COLO829 (cell line): ENCODE measurements around the gene THBD.
"Not testable (repeated sequence)": the region's sequence is repeated elsewhere in the genome, so short reads cannot be mapped to it uniquely, and the experiment has no call there.

Source experiments
- DNase-seq: peaks from one replicate; pipeline ENCODE4 v3.0.0; 2012; ENCODE audit warnings: low spot score

Gene THBD

GRCh38 chr20:23034721-23035671 lies 14.5 kb downstream of the THBD start, which contains the start of gene SSTR4:
SSTR4 (plus strand) TSS chr20:23035312; CDS start chr20:23035484, 172 bp downstream.
- no peak for DNase-seq

GRCh38 chr20:23033918-23034317 lies 15.6 kb downstream of the THBD start:
- DNase-seq = no peak

- no peak for DNase-seq
Measured at GRCh38 chr20:23032750-23033078, 16.8 kb downstream of the THBD start.

GRCh38 chr20:23032056-23032749 lies 17.3 kb downstream of the THBD start:
- DNase-seq = no peak

- DNase-seq = no peak
Measured at GRCh38 chr20:23031346-23031745, 18.1 kb downstream of the THBD start.

- no peak for DNase-seq
Measured at GRCh38 chr20:23029324-23029723, 20.1 kb downstream of the THBD start.

GRCh38 chr20:23028392-23028791 lies 21.1 kb downstream of the THBD start:
- no peak for DNase-seq

GRCh38 chr20:23027721-23028120 lies 21.8 kb downstream of the THBD start:
- DNase-seq = no peak

- DNase-seq = not testable (repeated sequence)
Measured at GRCh38 chr20:23025503-23025902, 24.0 kb downstream of the THBD start.

GRCh38 chr20:23024701-23025100 lies 24.8 kb downstream of the THBD start:
- no peak for DNase-seq

GRCh38 chr20:23023621-23024177 lies 25.8 kb downstream of the THBD start:
- DNase-seq = no peak

GRCh38 chr20:23022849-23023248 lies 26.6 kb downstream of the THBD start:
- no peak for DNase-seq

- no peak for DNase-seq
Measured at GRCh38 chr20:23021951-23022350, 27.5 kb downstream of the THBD start.

- DNase-seq = no peak
Measured at GRCh38 chr20:23021541-23021940, 27.9 kb downstream of the THBD start.

GRCh38 chr20:23020230-23021018 lies 29.0 kb downstream of the THBD start:
- DNase-seq = no peak

GRCh38 chr20:23019403-23019802 lies 30.1 kb downstream of the THBD start:
- no peak for DNase-seq

- no peak for DNase-seq
Measured at GRCh38 chr20:23018941-23019340, 30.5 kb downstream of the THBD start.

GRCh38 chr20:23018432-23018831 lies 31.0 kb downstream of the THBD start:
- no peak for DNase-seq

GRCh38 chr20:23017516-23017915 lies 32.0 kb downstream of the THBD start:
- DNase-seq = no peak

- DNase-seq = no peak
Measured at GRCh38 chr20:23013429-23013828, 36.0 kb downstream of the THBD start.

GRCh38 chr20:23011008-23011721 lies 38.3 kb downstream of the THBD start:
- no peak for DNase-seq
